Measurements from ENCODE around the gene CACNA1B.

DNA sequence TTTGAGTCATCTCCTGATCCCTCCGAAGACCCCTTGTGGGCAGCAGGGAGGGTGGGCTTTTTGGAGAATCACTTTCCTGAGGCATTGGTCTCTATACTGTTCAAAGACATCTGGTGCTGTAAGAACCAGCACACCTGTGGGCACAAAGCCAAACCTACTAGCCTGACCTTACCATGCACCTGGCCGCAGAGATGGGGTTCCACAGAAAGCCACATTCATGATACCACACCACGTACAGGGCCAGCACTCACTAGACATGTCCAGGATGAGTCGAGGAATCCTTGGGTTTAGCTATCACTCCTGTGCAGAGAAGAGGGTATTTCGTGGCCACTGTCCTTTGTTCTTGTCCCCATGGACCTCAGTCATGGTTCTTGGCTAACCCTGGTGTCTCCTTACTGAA, 203.4 kb downstream of the CACNA1B start:
- TF ChIP-seq, protein P1, sequence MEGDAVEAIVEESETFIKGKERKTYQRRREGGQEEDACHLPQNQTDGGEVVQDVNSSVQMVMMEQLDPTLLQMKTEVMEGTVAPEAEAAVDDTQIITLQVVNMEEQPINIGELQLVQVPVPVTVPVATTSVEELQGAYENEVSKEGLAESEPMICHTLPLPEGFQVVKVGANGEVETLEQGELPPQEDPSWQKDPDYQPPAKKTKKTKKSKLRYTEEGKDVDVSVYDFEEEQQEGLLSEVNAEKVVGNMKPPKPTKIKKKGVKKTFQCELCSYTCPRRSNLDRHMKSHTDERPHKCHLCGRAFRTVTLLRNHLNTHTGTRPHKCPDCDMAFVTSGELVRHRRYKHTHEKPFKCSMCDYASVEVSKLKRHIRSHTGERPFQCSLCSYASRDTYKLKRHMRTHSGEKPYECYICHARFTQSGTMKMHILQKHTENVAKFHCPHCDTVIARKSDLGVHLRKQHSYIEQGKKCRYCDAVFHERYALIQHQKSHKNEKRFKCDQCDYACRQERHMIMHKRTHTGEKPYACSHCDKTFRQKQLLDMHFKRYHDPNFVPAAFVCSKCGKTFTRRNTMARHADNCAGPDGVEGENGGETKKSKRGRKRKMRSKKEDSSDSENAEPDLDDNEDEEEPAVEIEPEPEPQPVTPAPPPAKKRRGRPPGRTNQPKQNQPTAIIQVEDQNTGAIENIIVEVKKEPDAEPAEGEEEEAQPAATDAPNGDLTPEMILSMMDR (conservative IDR thresholded peaks at IDR 0.05 in 1 of 2, IDR thresholded peaks at IDR 0.05 in 1 of 2; ENCODE audit: extremely low read depth in 1 of 2, insufficient read depth in 1 of 2, low read depth in 1 of 2, low read length in 2 of 2): no peak
- TF ChIP-seq EZH2 (IDR thresholded peaks at IDR 0.05; ENCODE audit: borderline replicate concordance, low read length): no peak

Measured in mammary epithelial cell (primary cell).